Parathyroid adenoma (tissue), 2 donors: Measurements from ENCODE around the gene TMEM186.
"Not testable (repeated sequence)": the region's sequence is repeated elsewhere in the genome, so short reads cannot be mapped to it uniquely, and the experiment has no call there.

ENCODE experiments used
- H2AFZ ChIP-seq: fragments of 300-600 bp; sonication (generic); one replicate; pipeline ENCODE4 v1.7.0; 2017; ENCODE audit warnings: antibody characterized with exemption, mild to moderate bottlenecking
- H3K27ac ChIP-seq: fragments of 300-600 bp; sonication (generic); one replicate; pipeline ENCODE4 v1.7.0; 2017
- H3K27me3 ChIP-seq: fragments of 300-600 bp; sonication (generic); one replicate; pipeline ENCODE4 v1.7.0; 2017; ENCODE audit warnings: low read length; ENCODE audit not compliant: control insufficient read depth, insufficient read depth
- H3K36me3 ChIP-seq: fragments of 300-600 bp; sonication (generic); one replicate; pipeline ENCODE4 v1.7.0; 2017; ENCODE audit warnings: low read length; ENCODE audit not compliant: control insufficient read depth, insufficient read depth
- H3K4me1 ChIP-seq: fragments of 300-600 bp; sonication (generic); one replicate; pipeline ENCODE4 v1.7.0; 2017; ENCODE audit warnings: control low read depth
- H3K4me2 ChIP-seq: fragments of 300-600 bp; sonication (generic); one replicate; pipeline ENCODE4 v1.7.0; 2017; ENCODE audit warnings: low read length
- H3K4me3 ChIP-seq: fragments of 300-600 bp; sonication (generic); one replicate; pipeline ENCODE4 v1.7.0; 2017; ENCODE audit warnings: low read depth, low read length
- H3K79me2 ChIP-seq: fragments of 300-600 bp; sonication (generic); one replicate; pipeline ENCODE4 v1.7.0; 2017; ENCODE audit warnings: control low read depth
- H3K9ac ChIP-seq: fragments of 300-600 bp; sonication (generic); one replicate; pipeline ENCODE4 v1.7.0; 2017; ENCODE audit warnings: mild to moderate bottlenecking
- H3K9me3 ChIP-seq: fragments of 300-600 bp; sonication (generic); one replicate; pipeline ENCODE4 v1.7.0; 2017; ENCODE audit warnings: low read length; ENCODE audit not compliant: control insufficient read depth
- TF ChIP-seq, protein P1 (sequence below): fragments of 300-600 bp; sonication (generic); IDR thresholded peaks from one replicate; pipeline ENCODE4 v1.7.0; 2017; ENCODE audit warnings: antibody characterized with exemption, mild to moderate bottlenecking
- donor health status: primary hyperparathyroidism.

The TMEM186 gene

GRCh38 chr16:8795818-8796217 lies 1.6 kb downstream of the TMEM186 start:
- Histone ChIP-seq H3K4me3 (no peak overlapping the region), H2AFZ (no peak overlapping the region), H3K4me2 (no peak overlapping the region), H3K79me2 (peaks cover 16% of the 10 kb centered on the region), H3K9ac (no peak overlapping the region), H3K9me3 (no peaks in the 10 kb centered on the region), H3K36me3 (no peaks in the 10 kb centered on the region), H3K27me3 (no peaks in the 10 kb centered on the region), H3K4me1 (peaks cover 6% of the 10 kb centered on the region), H3K27ac (no peak overlapping the region)
- TF ChIP-seq, protein P1, sequence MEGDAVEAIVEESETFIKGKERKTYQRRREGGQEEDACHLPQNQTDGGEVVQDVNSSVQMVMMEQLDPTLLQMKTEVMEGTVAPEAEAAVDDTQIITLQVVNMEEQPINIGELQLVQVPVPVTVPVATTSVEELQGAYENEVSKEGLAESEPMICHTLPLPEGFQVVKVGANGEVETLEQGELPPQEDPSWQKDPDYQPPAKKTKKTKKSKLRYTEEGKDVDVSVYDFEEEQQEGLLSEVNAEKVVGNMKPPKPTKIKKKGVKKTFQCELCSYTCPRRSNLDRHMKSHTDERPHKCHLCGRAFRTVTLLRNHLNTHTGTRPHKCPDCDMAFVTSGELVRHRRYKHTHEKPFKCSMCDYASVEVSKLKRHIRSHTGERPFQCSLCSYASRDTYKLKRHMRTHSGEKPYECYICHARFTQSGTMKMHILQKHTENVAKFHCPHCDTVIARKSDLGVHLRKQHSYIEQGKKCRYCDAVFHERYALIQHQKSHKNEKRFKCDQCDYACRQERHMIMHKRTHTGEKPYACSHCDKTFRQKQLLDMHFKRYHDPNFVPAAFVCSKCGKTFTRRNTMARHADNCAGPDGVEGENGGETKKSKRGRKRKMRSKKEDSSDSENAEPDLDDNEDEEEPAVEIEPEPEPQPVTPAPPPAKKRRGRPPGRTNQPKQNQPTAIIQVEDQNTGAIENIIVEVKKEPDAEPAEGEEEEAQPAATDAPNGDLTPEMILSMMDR, result no peak

- Histone ChIP-seq H3K27me3 (no peaks in the 10 kb centered on the region), H3K4me2 (no peak overlapping the region), H3K36me3 (no peaks in the 10 kb centered on the region), H3K9ac (no peak overlapping the region), H3K27ac (no peak overlapping the region), H3K4me1 (peaks cover 6% of the 10 kb centered on the region), H3K9me3 (no peaks in the 10 kb centered on the region), H3K4me3 (no peak overlapping the region), H2AFZ (no peak overlapping the region), H3K79me2 (peaks cover 15% of the 10 kb centered on the region)
- TF ChIP-seq, protein P1, result no peak
Observed at GRCh38 chr16:8795091-8795490, 2.3 kb downstream of the TMEM186 start.

GRCh38 chr16:8788578-8789172 lies 8.8 kb downstream of the TMEM186 start:
- Histone ChIP-seq H2AFZ (no peak overlapping the region), H3K4me3 (no peak overlapping the region), H3K36me3 (no peaks in the 10 kb centered on the region), H3K79me2 (no peaks in the 10 kb centered on the region), H3K9me3 (no peaks in the 10 kb centered on the region), H3K27ac (no peak overlapping the region), H3K9ac (no peak overlapping the region), H3K27me3 (no peaks in the 10 kb centered on the region), H3K4me2 (no peak overlapping the region), H3K4me1 (no peaks in the 10 kb centered on the region)
- TF ChIP-seq, protein P1, result no peak

DNA sequence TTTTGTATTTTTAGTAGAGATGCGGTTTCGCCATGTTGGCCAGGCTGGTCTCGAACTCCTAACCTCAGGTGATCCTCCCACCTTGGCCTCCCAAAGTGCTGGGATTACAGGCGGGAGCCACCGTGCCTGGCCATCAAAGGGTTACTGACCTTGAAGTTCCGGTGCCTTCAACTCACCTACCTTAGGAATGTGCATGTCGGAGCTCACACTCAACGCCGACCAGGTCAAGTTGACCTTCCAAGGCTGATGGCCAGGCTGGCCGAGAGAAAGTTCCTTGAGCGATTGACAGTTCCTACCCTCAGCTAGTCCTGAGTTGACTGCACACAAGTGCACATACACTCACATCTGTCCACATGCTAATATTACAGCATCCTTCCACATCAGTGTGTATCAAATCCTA lies 11.1 kb downstream of the TMEM186 start:
- H3K9ac ChIP-seq, H3K27ac ChIP-seq, H3K4me1 ChIP-seq, H3K36me3 ChIP-seq, H3K4me2 ChIP-seq, H3K4me3 ChIP-seq, H3K79me2 ChIP-seq, H3K27me3 ChIP-seq, H2AFZ ChIP-seq, H3K9me3 ChIP-seq: not testable (repeated sequence)

GRCh38 chr16:8785408-8785807 lies 12.0 kb downstream of the TMEM186 start:
- Histone ChIP-seq H3K4me2 (no peak overlapping the region), H3K27me3 (no peaks in the 10 kb centered on the region), H3K9ac (no peak overlapping the region), H3K4me3 (no peak overlapping the region), H3K79me2 (no peaks in the 10 kb centered on the region), H3K4me1 (no peaks in the 10 kb centered on the region), H3K9me3 (no peaks in the 10 kb centered on the region), H3K36me3 (no peaks in the 10 kb centered on the region), H2AFZ (no peak overlapping the region), H3K27ac (no peak overlapping the region)
- TF ChIP-seq, protein P1, result no peak
